OCI-LY3 (cell line): ENCODE data around the gene MAZ.

Source experiments
- H2AFZ ChIP-seq: fragments of 200-600, 300-600 bp; shearing (Covaris generic); 2 replicates; pipeline ENCODE4 v1.6.0; 2014; ENCODE audit warnings: antibody characterized with exemption, low read depth, low read length
- H3K27ac ChIP-seq: fragments of 200-600, 300-600 bp; sonication (generic); 2 replicates; pipeline ENCODE4 v1.5.1; 2014; ENCODE audit warnings: mild to moderate bottlenecking, low read length, moderate library complexity, mixed read lengths
- H3K27me3 ChIP-seq: fragments of 200-600, 300-600 bp; sonication (generic); 2 replicates; pipeline ENCODE4 v1.6.1; 2014; ENCODE audit warnings: low read depth, low read length, mixed read lengths
- H3K36me3 ChIP-seq: fragments of 200-600, 300-600 bp; sonication (generic); replicated peaks from 2 replicates; pipeline ENCODE3; 2014; ENCODE audit warnings: low read depth, low read length, mixed read lengths
- H3K4me1 ChIP-seq: fragments of 300-600, 200-600 bp; sonication (generic); 2 replicates; pipeline ENCODE4 v1.6.1; 2014; ENCODE audit warnings: low read length, mixed read lengths
- H3K4me2 ChIP-seq: fragments of 200-600, 300-600 bp; sonication (generic); 2 replicates; pipeline ENCODE4 v1.6.1; 2014; ENCODE audit warnings: low read length, mixed read lengths
- H3K4me3 ChIP-seq: fragments of 300-600, 200-600 bp; sonication (generic); 2 replicates; pipeline ENCODE4 v1.5.1; 2014; ENCODE audit warnings: antibody characterized with exemption, mild to moderate bottlenecking, low read length, moderate library complexity
- H3K79me2 ChIP-seq: fragments of 300-600, 200-600 bp; shearing (Covaris generic); 2 replicates; pipeline ENCODE4 v1.6.1; 2014; ENCODE audit warnings: mild to moderate bottlenecking, low read length, mixed read lengths
- H3K9ac ChIP-seq: fragments of 300-600, 200-600 bp; shearing (Covaris generic); 2 replicates; pipeline ENCODE4 v1.6.0; 2014; ENCODE audit warnings: mild to moderate bottlenecking, low read length, moderate library complexity
- H3K9me3 ChIP-seq: fragments of 200-600, 300-600 bp; shearing (Covaris generic); 2 replicates; pipeline ENCODE4 v1.6.1; 2014; ENCODE audit warnings: low read length, mixed read lengths; ENCODE audit not compliant: insufficient read depth
- H4K20me1 ChIP-seq: fragments of 200-600, 300-600 bp; sonication (generic); 2 replicates; pipeline ENCODE4 v1.6.1; 2016; ENCODE audit warnings: low read length, mixed read lengths; ENCODE audit not compliant: insufficient read depth
- EZH2phosphoT487 ChIP-seq: fragments of 200-600 bp; shearing (Covaris generic); IDR thresholded peaks from 2 replicates; pipeline ENCODE4 v1.6.1; 2018; ENCODE audit warnings: antibody characterized with exemption, mixed run types, low read depth
- TF ChIP-seq, protein P1 (sequence below): fragments of 200-600, 300-600 bp; sonication (generic); IDR thresholded peaks from 2 replicates; pipeline ENCODE4 v1.5.1; 2014; ENCODE audit warnings: antibody characterized with exemption, low read length, low read depth

Gene MAZ

DNA sequence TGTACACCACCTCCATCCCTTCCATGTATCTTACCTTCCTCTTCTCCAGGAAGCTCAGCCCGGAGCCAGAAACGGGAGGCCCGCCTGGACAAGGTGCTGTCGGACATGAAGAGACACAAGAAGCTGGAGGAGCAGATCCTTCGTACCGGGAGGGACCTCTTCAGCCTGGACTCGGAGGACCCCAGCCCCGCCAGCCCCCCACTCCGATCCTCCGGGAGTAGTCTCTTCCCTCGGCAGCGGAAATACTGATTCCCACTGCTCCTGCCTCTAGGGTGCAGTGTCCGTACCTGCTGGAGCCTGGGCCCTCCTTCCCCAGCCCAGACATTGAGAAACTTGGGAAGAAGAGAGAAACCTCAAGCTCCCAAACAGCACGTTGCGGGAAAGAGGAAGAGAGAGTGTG is 13.2 kb downstream of the MAZ start:
- peak overlapping the region; percentile 76; the same call in 1 of the 2 replicates for H3K4me3 ChIP-seq
- H3K4me2 ChIP-seq: peak overlapping the region; percentile 83
- H3K9ac ChIP-seq: no peak overlapping the region
- TF ChIP-seq, protein P1, sequence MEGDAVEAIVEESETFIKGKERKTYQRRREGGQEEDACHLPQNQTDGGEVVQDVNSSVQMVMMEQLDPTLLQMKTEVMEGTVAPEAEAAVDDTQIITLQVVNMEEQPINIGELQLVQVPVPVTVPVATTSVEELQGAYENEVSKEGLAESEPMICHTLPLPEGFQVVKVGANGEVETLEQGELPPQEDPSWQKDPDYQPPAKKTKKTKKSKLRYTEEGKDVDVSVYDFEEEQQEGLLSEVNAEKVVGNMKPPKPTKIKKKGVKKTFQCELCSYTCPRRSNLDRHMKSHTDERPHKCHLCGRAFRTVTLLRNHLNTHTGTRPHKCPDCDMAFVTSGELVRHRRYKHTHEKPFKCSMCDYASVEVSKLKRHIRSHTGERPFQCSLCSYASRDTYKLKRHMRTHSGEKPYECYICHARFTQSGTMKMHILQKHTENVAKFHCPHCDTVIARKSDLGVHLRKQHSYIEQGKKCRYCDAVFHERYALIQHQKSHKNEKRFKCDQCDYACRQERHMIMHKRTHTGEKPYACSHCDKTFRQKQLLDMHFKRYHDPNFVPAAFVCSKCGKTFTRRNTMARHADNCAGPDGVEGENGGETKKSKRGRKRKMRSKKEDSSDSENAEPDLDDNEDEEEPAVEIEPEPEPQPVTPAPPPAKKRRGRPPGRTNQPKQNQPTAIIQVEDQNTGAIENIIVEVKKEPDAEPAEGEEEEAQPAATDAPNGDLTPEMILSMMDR: no peak
- no peak for TF ChIP-seq EZH2phosphoT487
- peaks cover 28% of the 10 kb centered on the region for H3K4me1 ChIP-seq
- H4K20me1 ChIP-seq: peaks cover 12% of the 10 kb centered on the region; the same call in 1 of the 2 replicates
- peak overlapping the region; percentile 51; the same call in 1 of the 2 replicates for H3K27ac ChIP-seq
- no peaks in the 10 kb centered on the region for H3K27me3 ChIP-seq
- H2AFZ ChIP-seq: no peak overlapping the region
- peaks cover 31% of the 10 kb centered on the region for H3K79me2 ChIP-seq
- H3K9me3 ChIP-seq: no peaks in the 10 kb centered on the region
- peaks cover 35% of the 10 kb centered on the region for H3K36me3 ChIP-seq

DNA sequence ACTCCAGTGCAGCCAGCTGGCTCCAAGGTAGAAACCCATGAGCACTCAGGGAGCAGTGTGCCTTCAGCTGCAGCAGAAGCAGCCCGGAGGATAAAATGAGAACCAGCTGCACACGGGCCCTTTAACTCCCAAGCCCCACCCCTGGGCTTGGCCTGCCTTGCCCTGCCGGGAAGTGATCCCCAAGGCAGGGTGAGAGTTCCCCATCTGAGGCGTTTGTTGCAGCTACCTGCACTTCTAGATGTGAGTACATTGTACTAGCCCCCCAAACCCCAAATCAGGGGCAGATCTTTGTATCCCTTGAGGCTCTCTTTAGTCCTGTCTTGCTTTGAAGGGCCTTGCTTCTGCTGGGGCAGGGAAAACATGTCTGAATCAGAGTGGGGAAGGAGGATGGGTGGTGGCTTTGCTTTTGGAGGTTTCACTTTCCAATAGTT is 14.0 kb downstream of the MAZ start, which contains the start of gene MVP:
MVP (plus strand) TSS at position 192 of the 431 bp plus-strand sequence. CDS start 10,088 bp downstream, outside the sequence.
- H3K4me1 ChIP-seq: peaks cover 28% of the 10 kb centered on the region
- peak within 1 kb of the TSS; percentile 51 for H3K27ac ChIP-seq
- H4K20me1 ChIP-seq: peaks cover 12% of the 10 kb centered on the region; the same call in 1 of the 2 replicates
- H3K4me2 ChIP-seq: peak within 1 kb of the TSS; percentile 83
- TF ChIP-seq, protein P1: no peak
- TF ChIP-seq EZH2phosphoT487: no peak
- peaks cover 35% of the 10 kb centered on the region for H3K36me3 ChIP-seq
- no peaks in the 10 kb centered on the region for H3K9me3 ChIP-seq
- H3K27me3 ChIP-seq: no peaks in the 10 kb centered on the region
- H3K4me3 ChIP-seq: peak within 1 kb of the TSS; percentile 76
- peak within 1 kb of the TSS; percentile 49 for H3K9ac ChIP-seq
- H2AFZ ChIP-seq: no peak within 1 kb of the TSS
- H3K79me2 ChIP-seq: peaks cover 31% of the 10 kb centered on the region

DNA sequence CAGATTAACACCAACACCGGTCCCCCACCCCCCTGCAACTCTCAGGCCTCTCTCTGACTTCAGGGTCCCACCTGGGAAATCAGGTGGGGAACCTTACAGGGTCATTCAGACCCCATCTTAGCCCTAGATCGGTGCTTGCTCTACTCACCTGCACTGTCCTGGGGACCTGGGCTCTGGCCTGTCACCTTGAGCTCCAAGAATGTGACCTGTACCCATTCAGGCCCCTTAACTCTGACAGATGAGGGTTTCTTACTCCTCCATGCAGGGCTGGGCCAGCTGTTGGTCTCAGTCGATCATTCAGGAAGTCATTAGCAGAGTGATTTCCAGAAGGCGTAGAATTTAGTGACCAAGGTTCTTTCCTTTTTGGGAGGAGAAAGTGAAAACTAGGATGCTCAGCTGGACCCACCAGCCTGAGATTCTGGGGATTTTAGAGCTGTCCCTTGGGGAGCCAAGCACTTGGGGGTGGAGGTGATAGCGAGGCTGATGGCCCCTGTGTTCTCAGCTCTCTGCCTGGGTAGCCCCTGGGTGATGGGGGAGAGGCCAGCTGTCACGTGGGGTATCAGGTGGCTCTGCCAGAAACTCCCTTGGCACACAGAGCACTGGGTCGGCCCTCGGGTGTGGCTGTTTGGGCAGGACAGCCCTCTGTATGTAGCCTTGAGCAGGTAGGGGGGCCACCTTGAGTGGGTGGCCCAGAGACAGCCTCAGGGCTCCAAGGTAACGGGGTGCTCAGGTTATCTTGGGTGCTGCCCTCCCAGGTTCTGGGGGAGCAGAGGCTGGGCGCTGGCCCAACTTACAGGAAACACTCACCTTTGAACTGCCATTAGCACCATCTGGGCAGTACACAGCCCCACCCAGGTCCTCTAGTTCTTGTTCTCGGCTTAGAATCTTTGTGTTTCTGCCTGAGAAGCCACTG is 14.7 kb downstream of the MAZ start:
- Histone ChIP-seq H3K27ac (peak overlapping the region; percentile 51), H3K9ac (peak overlapping the region; percentile 49), H3K27me3 (no peaks in the 10 kb centered on the region), H3K4me2 (peak overlapping the region; percentile 83), H3K4me1 (peaks cover 33% of the 10 kb centered on the region), H3K36me3 (peaks cover 35% of the 10 kb centered on the region), H3K79me2 (peaks cover 31% of the 10 kb centered on the region), H3K4me3 (peak overlapping the region; percentile 76), H3K9me3 (no peaks in the 10 kb centered on the region), H4K20me1 (peaks cover 12% of the 10 kb centered on the region; the same call in 1 of the 2 replicates), H2AFZ (no peak overlapping the region)
- TF ChIP-seq EZH2phosphoT487: no peak
- TF ChIP-seq, protein P1: no peak

DNA sequence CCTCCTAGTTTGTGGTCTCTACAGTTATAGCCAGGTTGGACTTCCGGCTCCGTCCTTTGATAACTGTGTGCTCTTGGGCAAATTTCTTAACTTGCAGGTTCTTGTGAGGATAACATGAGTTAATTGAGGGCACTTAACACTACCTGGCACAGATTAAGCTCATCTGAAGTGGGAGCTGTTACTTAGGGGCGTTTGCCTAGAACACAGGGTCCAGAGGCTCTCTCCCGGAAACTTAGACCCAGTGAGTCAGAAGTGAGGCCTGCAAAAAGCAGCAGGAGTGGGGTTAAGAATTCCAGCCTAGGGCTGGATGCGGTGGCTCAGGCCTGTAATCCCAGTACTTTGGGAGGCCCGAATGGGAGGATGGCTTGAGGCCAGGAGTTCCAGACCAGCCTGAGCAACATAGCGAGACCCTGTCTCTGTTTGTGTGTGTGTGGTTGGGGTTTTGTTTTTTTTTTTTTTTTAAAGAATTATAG is 15.3 kb downstream of the MAZ start:
- H3K36me3 ChIP-seq: peaks cover 35% of the 10 kb centered on the region
- no peaks in the 10 kb centered on the region for H3K9me3 ChIP-seq
- no peak overlapping the region for H3K9ac ChIP-seq
- peaks cover 12% of the 10 kb centered on the region; the same call in 1 of the 2 replicates for H4K20me1 ChIP-seq
- no peak overlapping the region for H3K27ac ChIP-seq
- TF ChIP-seq, protein P1: no peak
- TF ChIP-seq EZH2phosphoT487: no peak
- no peak overlapping the region for H3K4me2 ChIP-seq
- no peak overlapping the region for H3K4me3 ChIP-seq
- peaks cover 26% of the 10 kb centered on the region for H3K79me2 ChIP-seq
- no peaks in the 10 kb centered on the region for H3K27me3 ChIP-seq
- peaks cover 33% of the 10 kb centered on the region for H3K4me1 ChIP-seq
- no peak overlapping the region for H2AFZ ChIP-seq
